Endothelial cell of umbilical vein (primary cell): ENCODE data around the gene RTP3. TPM values are rescaled to one million over a fixed set of nuclear protein-coding genes. Genes with fewer than 3 reads are reported as not detected.
A peak's percentile ranks its signal among the peaks of the same experiment; 100 is the strongest.

Experiments
- BruUV-seq: library from RNA; stranded (reverse); fragments of 400-500 nt; replicated peaks from 2 replicates; lab custom pipeline; 2021; lab: Mats Ljungman, UMichigan
- CTCF ChIA-PET: fragments of 300-600, 350-600 bp; sonication (Branson Sonifier 250); formaldehyde crosslinking; loops from one replicate; lab custom pipeline; 2021; ENCODE audit warnings: antibody characterized with exemption, inconsistent platforms; lab: Charles Lee
- POLR2A ChIA-PET: fragments of 300-600, 350-600 bp; sonication (Branson Sonifier 250); formaldehyde crosslinking; loops from one replicate; lab custom pipeline; 2021; ENCODE audit warnings: antibody characterized with exemption, inconsistent platforms; lab: Charles Lee
- DNase-seq: peaks from one replicate; pipeline ENCODE4 v3.0.0-alpha.2; 2011; ENCODE audit warnings: low read depth, low spot score
- FAIRE-seq: peaks from 2 replicates; lab custom pipeline; 2011; peaks lifted over from hg19 to GRCh38; lab: Jason Lieb, UNC
- H2AFZ ChIP-seq: 2 replicates; pipeline ENCODE4 v1.6.0; 2012; ENCODE audit warnings: low read depth, low read length, control low read depth, inconsistent platforms
- H3K27ac ChIP-seq: 2 replicates; pipeline ENCODE4 v1.5.1; 2011; ENCODE audit warnings: low read depth, mild to moderate bottlenecking, control low read depth, low read length, moderate library complexity; ENCODE audit not compliant: insufficient read depth
- H3K27me3 ChIP-seq, 2 experiments: 2 replicates each; pipeline versions ENCODE4 v1.6.0 to v1.6.1; 2011; ENCODE audit warnings: low read length in 2 of 2, mixed read lengths in 1 of 2; ENCODE audit not compliant: control insufficient read depth in 2 of 2, insufficient read depth in 2 of 2
- H3K36me3 ChIP-seq, 2 experiments: 2 replicates in 1 of 2; 3 replicates in 1 of 2; pipeline ENCODE4 v1.5.1; 2011; ENCODE audit warnings: low read length in 2 of 2, mild to moderate bottlenecking in 1 of 2, moderate library complexity in 1 of 2; ENCODE audit not compliant: control insufficient read depth in 2 of 2, insufficient read depth in 2 of 2; ENCODE audit errors: extremely low read depth in 1 of 2
- H3K4me1 ChIP-seq: 3 replicates; pipeline ENCODE4 v1.5.1; 2011; ENCODE audit warnings: mild to moderate bottlenecking, low read length; ENCODE audit not compliant: control insufficient read depth, insufficient read depth; ENCODE audit errors: extremely low read depth
- H3K4me2 ChIP-seq: 2 replicates; pipeline ENCODE4 v1.6.1; 2011; ENCODE audit warnings: low read length, control low read depth, mixed read lengths; ENCODE audit not compliant: insufficient read depth
- H3K4me3 ChIP-seq, 3 experiments: fragments of 200-600 bp in 1 of 3; sonication (generic), shearing (Covaris generic) in 1 of 3; replicated peaks in 1 of 3; 2 replicates each; pipeline ENCODE4 v1.5.1; 2011 to 2016; ENCODE audit warnings: control low read depth in 3 of 3, low read length in 3 of 3, mild to moderate bottlenecking in 2 of 3, inconsistent platforms in 1 of 3, low read depth in 1 of 3, moderate library complexity in 1 of 3; ENCODE audit not compliant: insufficient read depth in 1 of 3
- H3K79me2 ChIP-seq: 2 replicates; pipeline ENCODE4 v1.6.0; 2012; ENCODE audit warnings: low read length, inconsistent platforms; ENCODE audit not compliant: control insufficient read depth, insufficient read depth
- H3K9ac ChIP-seq: replicated peaks from 2 replicates; pipeline ENCODE3; 2011; ENCODE audit warnings: low read length, control low read depth; ENCODE audit not compliant: insufficient read depth; ENCODE audit errors: extremely low read depth
- H3K9me1 ChIP-seq: replicated peaks from 3 replicates; pipeline ENCODE4 v1.6.0; 2011; ENCODE audit warnings: mild to moderate bottlenecking, low read length; ENCODE audit not compliant: control insufficient read depth, insufficient read depth; ENCODE audit errors: extremely low read depth
- H3K9me3 ChIP-seq: replicated peaks from 2 replicates; pipeline ENCODE4 v1.5.1; 2012; ENCODE audit warnings: low read length, inconsistent platforms; ENCODE audit not compliant: control insufficient read depth, insufficient read depth
- H4K20me1 ChIP-seq: replicated peaks from 2 replicates; pipeline ENCODE3; 2011; ENCODE audit warnings: mild to moderate bottlenecking, low read length; ENCODE audit not compliant: control insufficient read depth, insufficient read depth; ENCODE audit errors: extremely low read depth
- CTCF ChIP-seq, 2 donors: IDR thresholded peaks; 1 replicate in 1 of 2; 2 replicates in 1 of 2; pipeline ENCODE4 v1.5.1; 2011; ENCODE audit warnings: low read length in 2 of 2, mild to moderate bottlenecking in 2 of 2, moderate library complexity in 2 of 2, control low read depth in 1 of 2, inconsistent platforms in 1 of 2, low read depth in 1 of 2; ENCODE audit not compliant: insufficient read depth in 1 of 2; ENCODE audit errors: extremely low read depth in 1 of 2
- EZH2 ChIP-seq: IDR thresholded peaks from 2 replicates; pipeline ENCODE4 v1.6.1; 2012; ENCODE audit warnings: borderline replicate concordance, low read depth, mild to moderate bottlenecking, moderate library complexity, low read length, inconsistent platforms; ENCODE audit not compliant: severe bottlenecking
- FOS ChIP-seq: IDR thresholded peaks from 2 replicates; pipeline ENCODE4 v1.6.1; 2011; ENCODE audit warnings: mild to moderate bottlenecking, low read length, moderate library complexity, borderline replicate concordance; ENCODE audit not compliant: insufficient read depth
- GATA2 ChIP-seq: IDR thresholded peaks from 2 replicates; pipeline ENCODE4 v1.7.0; 2011; ENCODE audit warnings: low read depth, mild to moderate bottlenecking, moderate library complexity, mixed read lengths, low read length; ENCODE audit not compliant: insufficient read length, insufficient read depth
- JUN ChIP-seq: IDR thresholded peaks from 2 replicates; pipeline ENCODE4 v1.6.1; 2011; ENCODE audit warnings: borderline replicate concordance, low read depth; ENCODE audit not compliant: insufficient read length, insufficient read depth
- MAX ChIP-seq: IDR thresholded peaks from 2 replicates; pipeline ENCODE4 v1.6.1; 2011; ENCODE audit not compliant: insufficient read depth, insufficient read length
- MYC ChIP-seq: IDR thresholded peaks from one replicate; pipeline ENCODE4 v1.6.1; 2011; ENCODE audit warnings: mild to moderate bottlenecking, low read depth, low read length
- POLR2A ChIP-seq: IDR thresholded peaks from 2 replicates; pipeline ENCODE4 v1.6.1; 2012; ENCODE audit warnings: low read depth, mild to moderate bottlenecking, control low read depth, low read length
- POLR2AphosphoS5 ChIP-seq: IDR thresholded peaks from 2 replicates; pipeline ENCODE4 v1.6.1; 2012; ENCODE audit warnings: low read depth, mild to moderate bottlenecking, control low read depth, low read length, moderate library complexity; ENCODE audit not compliant: insufficient read depth
- dilution Hi-C: fragments of 300-500 bp; cut with MboI; formaldehyde crosslinking; loops from one replicate; pipeline ENCODE4 v1.15.0; 2019; ENCODE audit warnings: low sequenced_read_pairs; ENCODE audit not compliant: extremely low pct_ligation_motif_present
- intact Hi-C: fragments of 100-400 bp; cut with micrococcal nuclease; formaldehyde crosslinking; loops from one replicate; pipeline ENCODE4 v1.10.0; 2022
- polyA plus RNA-seq, 4 experiments: library from polyadenylated mRNA; depleted of rRNA in 3 of 4; stranded (reverse) in 3 of 4; unstranded in 1 of 4; fragments of >200 nt; gene quantifications; 2 replicates each; pipeline versions ENCODE4 v1.2.1 to v1.2.3, GENCODE V29; 2011 to 2012; ENCODE audit warnings: missing spikeins in 1 of 4
- total RNA-seq: library from RNA; stranded (reverse); gene quantifications from 2 replicates; pipeline ENCODE4 v1.2.3, GENCODE V29; 2021

The RTP3 gene
- total and polyA plus RNA-seq, 2 donors (not counting 3 experiments of a cell fraction or from before 2014, with no cell fraction given) = 0.06 TPM; not detected in 1

DNA sequence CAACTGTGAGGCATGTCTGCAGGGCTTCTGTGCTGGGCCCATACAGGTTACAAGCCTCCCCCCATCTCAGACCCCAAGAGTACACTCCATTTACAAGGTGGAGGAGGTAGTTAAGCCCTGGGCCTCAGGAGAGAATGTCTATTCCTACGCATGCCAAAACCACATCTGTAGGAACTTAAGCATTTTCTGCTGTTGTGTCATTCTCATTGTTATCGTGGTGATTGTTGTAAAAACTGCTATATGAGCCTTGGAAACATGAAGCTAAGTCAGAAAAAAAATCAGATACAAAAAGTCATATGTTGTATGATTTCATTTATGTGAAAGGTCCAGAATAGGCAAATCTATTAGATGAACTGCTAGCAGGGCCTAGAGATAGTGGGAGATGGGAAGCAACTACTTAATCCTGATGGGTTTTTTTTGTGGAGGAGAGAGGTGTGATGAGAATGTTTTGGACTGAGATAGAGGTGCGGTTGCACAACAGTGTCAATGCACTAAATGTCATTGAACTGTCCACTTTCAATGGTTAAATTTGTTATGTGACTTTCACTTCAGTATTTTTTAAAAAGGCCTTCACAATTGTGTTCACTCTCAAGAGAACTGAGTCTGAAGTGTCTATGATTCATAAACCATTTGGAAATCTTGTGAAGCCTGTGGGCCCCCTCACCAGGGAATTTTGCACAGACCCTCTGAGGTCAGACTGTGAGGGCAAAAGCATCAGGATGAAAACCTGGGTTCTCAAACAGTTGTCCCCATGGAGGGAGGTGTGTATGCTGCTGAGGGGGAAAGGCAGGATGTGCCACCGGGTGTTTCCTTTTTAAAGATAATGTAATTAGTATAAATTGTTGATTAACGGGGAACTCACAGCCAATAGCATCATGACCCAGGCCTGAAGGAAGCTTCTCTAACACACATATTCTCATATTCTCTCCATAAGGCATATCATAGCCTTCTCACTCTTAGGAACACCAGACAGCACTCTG, 3.2 kb downstream of the RTP3 start:
- Histone ChIP-seq H2AFZ (peak overlapping the region; percentile 10), H3K4me1 (peaks cover 12% of the 10 kb centered on the region), H3K79me2 (no peaks in the 10 kb centered on the region), H3K27me3 (no peaks in the 10 kb centered on the region), H3K4me2 (no peak overlapping the region), H4K20me1 (no peaks in the 10 kb centered on the region), H3K27ac (no peak overlapping the region), H3K9me1 (no peaks in the 10 kb centered on the region), H3K36me3 (no peaks in the 10 kb centered on the region), H3K9me3 (no peaks in the 10 kb centered on the region), H3K9ac (no peak overlapping the region), H3K4me3 (no peak overlapping the region)
- dilution Hi-C loops = no loop called here
- FAIRE-seq = no peak
- BruUV-seq = no TSS peak
- no peak for DNase-seq
- intact Hi-C loops = no loop called here
- TF ChIP-seq FOS (no peak), CTCF (IDR thresholded peaks at IDR 0.05; ENCODE audit: extremely low read depth in 1 of 2, insufficient read depth in 1 of 2, low read depth in 1 of 2, low read length in 2 of 2) (no peak), MAX (no peak), POLR2AphosphoS5 (no peak), EZH2 (no peak), MYC (no peak), GATA2 (no peak), POLR2A (no peak), JUN (no peak)
- ChIA-PET CTCF (interaction anchor here (1.6 to 5.4 kb wide), 3 partner anchors 12 to 128 kb away, joined by 4 to 43 read pairs (median 24); no protein-coding TSS in a partner anchor), POLR2A (no interaction called here)
